Neural progenitor cell (in vitro differentiated cells): ENCODE data around the gene CD19.

ENCODE experiments used
- CTCF ChIP-seq: fragments of 200-600 bp; sonication (generic); IDR thresholded peaks from 2 replicates; pipeline ENCODE4 v1.5.1; 2017; ENCODE audit warnings: antibody characterized with exemption, mild to moderate bottlenecking
- EZH2 ChIP-seq: fragments of 200-600 bp; sonication (generic); IDR thresholded peaks from 2 replicates; pipeline ENCODE4 v1.6.1; 2017; ENCODE audit warnings: antibody characterized with exemption, mild to moderate bottlenecking, moderate library complexity

- no peak for TF ChIP-seq CTCF
- no peak for TF ChIP-seq EZH2
Observed at GRCh38 chr16:28884045-28884444, 47.7 kb upstream of the CD19 start.
